Activated T-cell treated with anti-CD3 and anti-CD28 coated beads, Interleukin-2, amount 50 U/mL, for 72 hours (primary cell): ENCODE results near the gene RHOF. TPM values are rescaled to one million over a fixed set of nuclear protein-coding genes. Genes with fewer than 3 reads are reported as not detected.

Experiments
- ATAC-seq, 2 donors: fragments of 150-1000 bp; cut with Tn5 transposase; replicated peaks in 1 of 2; 2 replicates each; pipeline ENCODE4 v1.10.0; 2021; ENCODE audit warnings: moderate library complexity in 2 of 2, mild to moderate bottlenecking in 1 of 2
- DNase-seq, 2 donors: peaks; one replicate each; pipeline ENCODE4 v3.0.0; 2021 to 2022; ENCODE audit warnings: mixed read lengths in 1 of 2
- H3K27ac Mint-ChIP-seq: one replicate; pipeline ENCODE4 v1.8.0; 2022; ENCODE audit warnings: mild to moderate bottlenecking, moderate library complexity, mixed read lengths
- H3K27me3 Mint-ChIP-seq: one replicate; pipeline ENCODE4 v1.8.0; 2022; ENCODE audit warnings: low read depth, mixed read lengths
- H3K36me3 Mint-ChIP-seq, 2 donors: one replicate each; pipeline ENCODE4 v1.8.0; 2022; ENCODE audit warnings: mixed read lengths in 2 of 2, mild to moderate bottlenecking in 1 of 2; ENCODE audit not compliant: insufficient read depth in 2 of 2
- H3K4me1 Mint-ChIP-seq: one replicate; pipeline ENCODE4 v1.8.0; 2022; ENCODE audit warnings: low read depth, mixed read lengths
- H3K4me3 Mint-ChIP-seq, 2 donors: one replicate each; pipeline ENCODE4 v1.8.0; 2022; ENCODE audit warnings: mild to moderate bottlenecking in 2 of 2, mixed read lengths in 2 of 2, moderate library complexity in 2 of 2
- H3K9me3 Mint-ChIP-seq, 2 donors: one replicate each; pipeline ENCODE4 v1.8.0; 2022; ENCODE audit warnings: mixed read lengths in 2 of 2
- total RNA-seq, 2 donors: library from RNA; stranded (reverse); gene quantifications; one replicate each; pipeline ENCODE4 v1.2.3, GENCODE V29; 2022

The RHOF gene
- total RNA-seq, 2 donors from 2014 or later = 154 to 165 TPM

- no peaks in the 10 kb centered on the region for H3K27me3 Mint-ChIP-seq
- peaks cover 7% of the 10 kb centered on the region for H3K4me1 Mint-ChIP-seq
- H3K4me3 Mint-ChIP-seq = no peak overlapping the region
- H3K9me3 Mint-ChIP-seq = no peaks in the 10 kb centered on the region
- DNase-seq = no peak
- no peak overlapping the region for H3K27ac Mint-ChIP-seq
- H3K36me3 Mint-ChIP-seq = peaks cover 0 to 34% of the 10 kb centered on the region in 2 donors
- ATAC-seq = peak in 1 of 2 donors; percentile 21
Measured at GRCh38 chr12:121827351-121828099, 34.0 kb upstream of the RHOF start.

DNA sequence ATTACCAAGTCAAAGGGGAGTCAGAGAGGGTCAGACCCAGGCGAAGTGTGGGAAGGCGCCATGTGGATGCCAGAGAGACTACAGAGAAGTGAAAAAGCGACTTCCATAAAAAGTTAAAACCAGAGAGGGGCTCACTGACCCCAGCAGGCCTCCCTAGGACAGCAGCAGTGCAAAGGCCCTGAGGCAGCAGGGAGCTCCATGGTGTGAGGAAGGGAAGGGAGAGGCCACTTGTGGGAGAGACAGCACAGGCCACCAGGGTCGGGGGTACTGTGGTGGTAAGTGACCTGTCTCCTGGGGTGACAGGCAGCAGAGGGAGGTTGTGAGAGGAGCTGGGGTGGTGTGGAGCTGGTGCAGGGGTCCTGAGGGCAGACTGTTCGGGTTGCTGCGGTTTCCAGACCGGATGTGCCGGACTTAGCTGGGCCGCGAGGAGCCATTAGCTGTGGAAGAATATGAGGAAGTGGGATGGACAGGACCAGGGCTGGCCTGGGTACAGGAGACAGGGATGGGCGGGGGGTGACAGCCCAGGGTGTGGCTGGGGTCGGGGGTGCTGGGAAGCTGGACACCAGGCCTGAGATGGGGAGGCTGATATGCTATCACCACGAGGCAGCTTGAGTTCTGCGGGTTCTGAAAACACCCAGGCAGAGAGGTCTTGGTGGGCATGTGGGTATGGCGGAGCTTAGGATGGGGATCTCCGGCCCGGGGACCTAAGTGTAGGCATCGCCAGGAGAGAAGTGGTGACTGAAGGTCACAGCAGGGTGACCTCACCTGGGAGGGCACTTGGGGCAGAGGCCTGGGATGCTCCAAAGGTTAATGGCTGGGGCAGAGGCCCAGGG, 33.0 kb upstream of the RHOF start:
- no peaks in the 10 kb centered on the region for H3K27me3 Mint-ChIP-seq
- H3K4me1 Mint-ChIP-seq = no peaks in the 10 kb centered on the region

GRCh38 chr12:121825041-121825523, 31.6 kb upstream of the RHOF start:
- Mint-ChIP-seq H3K4me3 (no peak overlapping the region), H3K27ac (no peak overlapping the region), H3K4me1 (no peaks in the 10 kb centered on the region), H3K36me3 (peaks cover 0 to 33% of the 10 kb centered on the region in 2 donors), H3K9me3 (no peaks in the 10 kb centered on the region), H3K27me3 (no peaks in the 10 kb centered on the region)
- ATAC-seq (no peak), DNase-seq (no peak)

More for the DNA sequence above, 33.0 kb upstream of the RHOF start:
- no peaks in the 10 kb centered on the region for H3K9me3 Mint-ChIP-seq
- H3K4me3 Mint-ChIP-seq = no peak overlapping the region
- peaks cover 0 to 30% of the 10 kb centered on the region in 2 donors for H3K36me3 Mint-ChIP-seq
- ATAC-seq (no peak), DNase-seq (no peak)
- H3K27ac Mint-ChIP-seq = peak overlapping the region; percentile 55

- no peak for DNase-seq
- Mint-ChIP-seq H3K4me3 (no peak overlapping the region), H3K9me3 (no peaks in the 10 kb centered on the region), H3K36me3 (peaks cover 0 to 33% of the 10 kb centered on the region in 2 donors), H3K27ac (no peak overlapping the region), H3K4me1 (no peaks in the 10 kb centered on the region), H3K27me3 (no peaks in the 10 kb centered on the region)
- ATAC-seq = no peak
Measured at GRCh38 chr12:121823727-121824115, 30.2 kb upstream of the RHOF start.

DNA sequence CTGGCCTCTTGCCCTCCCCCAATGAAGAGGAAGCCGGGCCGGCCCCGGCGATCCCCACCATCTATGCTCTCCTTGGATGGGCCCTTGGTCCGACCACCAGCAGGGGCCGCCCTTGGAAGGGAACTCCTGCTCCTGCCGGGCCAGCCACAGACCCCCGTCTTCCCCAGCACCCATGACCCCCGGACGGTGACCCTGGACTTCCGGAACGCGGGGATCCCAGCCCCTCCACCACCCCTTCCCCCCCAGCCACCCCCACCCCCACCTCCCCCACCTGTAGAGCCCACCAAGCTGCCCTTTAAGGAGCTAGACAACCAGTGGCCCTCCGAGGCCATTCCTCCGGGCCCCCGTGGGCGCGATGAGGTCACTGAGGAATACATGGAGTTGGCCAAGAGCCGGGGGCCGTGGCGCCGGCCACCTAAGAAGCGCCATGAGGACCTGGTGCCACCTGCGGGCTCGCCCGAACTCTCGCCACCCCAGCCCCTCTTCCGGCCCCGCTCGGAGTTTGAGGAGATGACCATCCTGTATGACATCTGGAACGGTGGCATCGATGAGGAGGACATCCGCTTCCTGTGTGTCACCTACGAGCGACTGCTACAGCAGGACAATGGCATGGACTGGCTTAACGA, 29.7 kb upstream of the RHOF start:
- Mint-ChIP-seq H3K4me3 (no peak overlapping the region), H3K27ac (no peak overlapping the region), H3K36me3 (peaks cover 0 to 28% of the 10 kb centered on the region in 2 donors), H3K9me3 (no peaks in the 10 kb centered on the region), H3K27me3 (no peaks in the 10 kb centered on the region), H3K4me1 (no peaks in the 10 kb centered on the region)
- DNase-seq (no peak), ATAC-seq (no peak)

DNA sequence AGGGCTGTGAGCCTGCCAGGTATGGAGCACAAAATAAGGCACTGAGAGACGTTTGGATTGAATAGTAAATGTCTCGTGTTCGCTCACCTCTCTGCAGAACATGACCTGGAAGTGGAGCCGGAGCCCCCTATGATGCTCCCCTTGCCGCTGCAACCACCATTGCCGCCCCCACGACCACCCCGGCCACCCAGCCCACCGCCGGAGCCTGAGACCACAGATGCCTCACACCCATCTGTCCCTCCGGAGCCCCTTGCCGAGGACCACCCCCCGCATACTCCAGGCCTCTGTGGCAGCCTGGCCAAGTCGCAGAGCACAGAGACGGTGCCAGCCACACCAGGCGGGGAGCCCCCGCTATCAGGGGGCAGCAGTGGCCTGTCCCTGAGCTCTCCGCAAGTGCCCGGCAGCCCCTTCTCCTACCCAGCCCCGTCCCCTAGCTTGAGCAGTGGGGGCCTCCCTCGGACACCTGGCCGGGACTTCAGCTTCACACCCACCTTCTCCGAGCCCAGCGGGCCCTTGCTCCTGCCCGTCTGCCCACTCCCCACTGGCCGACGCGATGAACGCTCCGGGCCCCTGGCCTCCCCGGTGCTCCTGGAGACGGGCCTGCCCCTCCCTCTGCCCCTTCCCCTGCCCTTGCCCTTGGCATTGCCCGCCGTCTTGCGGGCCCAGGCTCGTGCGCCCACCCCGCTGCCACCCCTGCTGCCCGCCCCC, 29.1 kb upstream of the RHOF start:
- no peaks in the 10 kb centered on the region for H3K27me3 Mint-ChIP-seq
- H3K4me1 Mint-ChIP-seq = no peaks in the 10 kb centered on the region
- DNase-seq (no peak), ATAC-seq (no peak)
- H3K36me3 Mint-ChIP-seq = peaks cover 0 to 26% of the 10 kb centered on the region in 2 donors
- H3K9me3 Mint-ChIP-seq = no peaks in the 10 kb centered on the region
- H3K27ac Mint-ChIP-seq = no peak overlapping the region
- no peak overlapping the region for H3K4me3 Mint-ChIP-seq

DNA sequence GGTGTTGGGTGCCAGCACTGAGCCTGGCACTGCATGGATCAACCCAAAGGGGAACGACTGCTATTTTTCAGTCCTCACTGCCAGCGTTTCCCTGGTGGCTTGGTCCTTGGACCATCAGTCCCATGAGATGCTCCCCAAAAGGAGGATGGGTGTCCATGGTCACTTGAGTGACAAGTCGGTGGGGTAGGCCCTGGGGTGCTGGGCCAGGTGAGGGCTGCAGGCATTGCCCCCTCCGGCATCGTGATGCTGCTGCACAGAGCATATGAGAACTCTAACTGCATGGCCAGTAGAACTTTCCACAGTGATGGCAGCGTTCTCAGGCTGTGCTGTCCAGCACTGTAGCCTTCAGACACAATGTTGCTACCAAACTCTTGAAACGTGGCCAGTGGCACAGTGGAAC, 26.6 kb upstream of the RHOF start:
- Mint-ChIP-seq H3K27ac (no peak overlapping the region), H3K9me3 (no peaks in the 10 kb centered on the region), H3K4me1 (peaks cover 7% of the 10 kb centered on the region), H3K36me3 (peaks cover 3 to 21% of the 10 kb centered on the region in 2 donors), H3K27me3 (no peaks in the 10 kb centered on the region), H3K4me3 (no peak overlapping the region)
- no peak for DNase-seq
- no peak for ATAC-seq

DNA sequence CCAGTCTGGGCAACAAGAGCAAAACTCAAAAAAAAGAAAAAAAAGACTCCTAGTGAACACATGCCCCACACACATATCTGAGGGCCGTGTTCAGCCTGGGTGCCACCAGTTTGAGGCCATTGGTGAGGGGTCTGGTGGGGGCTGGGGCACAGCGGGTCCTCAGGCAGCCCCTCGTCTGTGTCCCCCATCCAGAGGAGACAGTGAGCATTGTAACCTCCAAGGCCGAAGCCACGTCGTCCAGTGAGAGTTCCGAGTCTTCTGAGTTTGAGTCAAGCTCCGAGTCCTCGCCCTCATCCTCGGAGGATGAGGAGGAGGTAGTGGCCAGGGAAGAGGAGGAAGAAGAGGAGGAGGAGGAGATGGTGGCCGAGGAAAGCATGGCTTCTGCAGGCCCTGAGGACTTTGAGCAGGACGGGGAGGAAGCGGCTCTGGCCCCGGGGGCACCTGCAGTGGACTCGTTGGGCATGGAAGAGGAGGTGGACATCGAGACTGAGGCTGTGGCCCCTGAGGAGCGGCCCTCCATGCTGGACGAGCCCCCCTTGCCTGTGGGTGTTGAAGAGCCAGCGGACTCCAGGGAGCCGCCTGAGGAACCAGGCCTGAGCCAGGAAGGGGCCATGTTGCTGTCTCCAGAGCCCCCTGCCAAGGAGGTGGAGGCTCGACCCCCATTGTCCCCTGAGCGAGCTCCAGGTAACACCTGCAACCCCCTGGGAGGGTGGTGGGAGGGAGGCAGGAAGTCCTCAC, 25.9 kb upstream of the RHOF start:
- Mint-ChIP-seq H3K27ac (peak overlapping the region; percentile 47), H3K27me3 (no peaks in the 10 kb centered on the region), H3K9me3 (no peaks in the 10 kb centered on the region), H3K4me3 (no peak overlapping the region), H3K36me3 (peaks cover 3 to 17% of the 10 kb centered on the region in 2 donors), H3K4me1 (peaks cover 7% of the 10 kb centered on the region)
- DNase-seq (no peak), ATAC-seq (no peak)

DNA sequence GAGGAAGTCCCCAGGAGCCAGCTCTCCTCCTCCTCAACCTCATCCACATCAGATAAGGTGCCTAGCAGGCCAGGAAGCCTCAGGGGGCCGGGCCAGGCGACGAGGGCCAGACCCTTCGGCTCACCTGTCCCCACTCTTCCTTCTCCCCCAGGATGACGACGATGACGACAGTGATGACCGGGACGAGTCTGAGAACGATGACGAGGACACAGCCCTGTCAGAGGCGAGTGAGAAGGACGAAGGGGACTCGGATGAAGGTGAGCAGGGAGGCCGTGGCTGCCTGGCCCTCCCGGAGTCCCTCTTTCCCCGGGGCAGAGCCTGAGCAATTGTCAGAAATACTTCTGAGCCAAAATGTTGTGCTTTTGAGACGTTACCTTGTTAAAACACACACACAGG, 24.2 kb upstream of the RHOF start:
- Mint-ChIP-seq H3K4me3 (no peak overlapping the region), H3K27me3 (no peaks in the 10 kb centered on the region), H3K27ac (no peak overlapping the region), H3K4me1 (peaks cover 20% of the 10 kb centered on the region), H3K36me3 (peaks cover 3 to 19% of the 10 kb centered on the region in 2 donors), H3K9me3 (no peaks in the 10 kb centered on the region)
- DNase-seq = no peak
- no peak for ATAC-seq

GRCh38 chr12:121816925-121817647, 23.6 kb upstream of the RHOF start:
- H3K36me3 Mint-ChIP-seq = peaks cover 3 to 19% of the 10 kb centered on the region in 2 donors
- H3K9me3 Mint-ChIP-seq = no peaks in the 10 kb centered on the region
- ATAC-seq (no peak), DNase-seq (no peak)
- H3K4me1 Mint-ChIP-seq = peaks cover 24% of the 10 kb centered on the region
- H3K27me3 Mint-ChIP-seq = no peaks in the 10 kb centered on the region
- H3K4me3 Mint-ChIP-seq = no peak overlapping the region
- H3K27ac Mint-ChIP-seq = no peak overlapping the region

DNA sequence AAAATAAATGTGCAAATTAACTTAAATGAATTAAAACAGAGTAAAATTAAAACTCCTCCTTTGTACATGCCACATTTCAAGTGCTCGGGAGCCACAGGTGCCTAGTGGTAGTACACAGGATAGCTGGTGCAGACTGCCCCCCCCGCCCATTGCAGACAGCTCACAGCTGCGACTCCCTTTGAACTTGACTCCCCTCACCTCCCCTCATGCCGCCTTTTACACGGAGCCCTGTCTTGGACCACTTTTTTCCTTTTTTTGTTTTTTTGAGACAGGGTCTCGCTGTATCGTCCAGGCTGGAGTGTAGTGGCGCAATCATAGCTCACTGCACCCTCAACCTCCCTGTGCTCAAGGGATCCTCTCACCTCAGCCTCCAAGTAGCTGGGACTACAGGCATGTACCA, 21.8 kb upstream of the RHOF start:
- H3K36me3 Mint-ChIP-seq = peaks cover 3 to 14% of the 10 kb centered on the region in 2 donors
- no peaks in the 10 kb centered on the region for H3K27me3 Mint-ChIP-seq
- no peak for DNase-seq
- H3K9me3 Mint-ChIP-seq = no peaks in the 10 kb centered on the region
- H3K27ac Mint-ChIP-seq = peak overlapping the region; percentile 34
- no peak overlapping the region for H3K4me3 Mint-ChIP-seq
- no peak for ATAC-seq
- peaks cover 37% of the 10 kb centered on the region for H3K4me1 Mint-ChIP-seq
